Trophoblast cell (in vitro differentiated cells and primary cell): ENCODE results near the gene RPS6KA1.

Experiments
- DNase-seq, 2 donors: peaks; one replicate each; pipeline ENCODE4 v3.0.0-alpha.2; 2016
- H2AFZ ChIP-seq: 2 replicates; pipeline ENCODE4 v1.6.1; 2013; ENCODE audit warnings: low read length, moderate library complexity, mild to moderate bottlenecking; ENCODE audit not compliant: insufficient read depth, poor library complexity
- H2AK5ac ChIP-seq: 2 replicates; pipeline ENCODE4 v1.6.1; 2013; ENCODE audit warnings: mild to moderate bottlenecking, low read length
- H2BK120ac ChIP-seq: 2 replicates; pipeline ENCODE4 v1.6.1; 2013; ENCODE audit warnings: low read length, mild to moderate bottlenecking, moderate library complexity; ENCODE audit not compliant: insufficient read depth, poor library complexity
- H2BK12ac ChIP-seq: 2 replicates; pipeline ENCODE4 v1.6.1; 2013; ENCODE audit warnings: mild to moderate bottlenecking, low read length, moderate library complexity
- H2BK5ac ChIP-seq: 2 replicates; pipeline ENCODE4 v1.6.1; 2013; ENCODE audit warnings: low read length, low read depth, moderate library complexity, mild to moderate bottlenecking; ENCODE audit not compliant: poor library complexity
- H3K14ac ChIP-seq: 2 replicates; pipeline ENCODE4 v1.6.1; 2013; ENCODE audit warnings: mild to moderate bottlenecking, low read length
- H3K18ac ChIP-seq: 2 replicates; pipeline ENCODE4 v1.6.1; 2013; ENCODE audit warnings: mild to moderate bottlenecking, low read length
- H3K23ac ChIP-seq: 2 replicates; pipeline ENCODE4 v1.6.1; 2013; ENCODE audit warnings: low read length
- H3K27ac ChIP-seq: 2 replicates; pipeline ENCODE4 v1.5.1; 2013; ENCODE audit warnings: low read depth, mild to moderate bottlenecking, inconsistent platforms, low read length, moderate library complexity
- H3K27me3 ChIP-seq: 2 replicates; pipeline ENCODE4 v1.6.1; 2013; ENCODE audit warnings: inconsistent platforms, mild to moderate bottlenecking, low read length, moderate library complexity; ENCODE audit not compliant: insufficient read depth
- H3K36me3 ChIP-seq, 2 experiments: 1 replicate in 1 of 2; 2 replicates in 1 of 2; pipeline ENCODE4 v1.6.1; 2013; ENCODE audit warnings: low read length in 2 of 2, mild to moderate bottlenecking in 2 of 2, moderate library complexity in 1 of 2; ENCODE audit not compliant: insufficient read depth in 2 of 2, control insufficient read depth in 1 of 2
- H3K4ac ChIP-seq: 2 replicates; pipeline ENCODE4 v1.6.1; 2013; ENCODE audit warnings: low read depth, mild to moderate bottlenecking, low read length, moderate library complexity
- H3K4me1 ChIP-seq, 2 experiments: 1 replicate in 1 of 2; 2 replicates in 1 of 2; pipeline ENCODE4 v1.6.1; 2013; ENCODE audit warnings: low read length in 2 of 2, mild to moderate bottlenecking in 2 of 2, moderate library complexity in 1 of 2; ENCODE audit not compliant: insufficient read depth in 2 of 2, control insufficient read depth in 1 of 2
- H3K4me2 ChIP-seq: 2 replicates; pipeline ENCODE4 v1.6.1; 2013; ENCODE audit warnings: inconsistent platforms, mild to moderate bottlenecking, low read length, moderate library complexity
- H3K4me3 ChIP-seq: 2 replicates; pipeline ENCODE4 v1.5.1; 2013; ENCODE audit warnings: mild to moderate bottlenecking, low read depth, low read length, inconsistent platforms
- H3K79me1 ChIP-seq: one replicate; pipeline ENCODE4 v1.6.1; 2013; ENCODE audit warnings: low read length
- H3K79me2 ChIP-seq: 2 replicates; pipeline ENCODE4 v1.6.1; 2013; ENCODE audit warnings: low read length, mild to moderate bottlenecking; ENCODE audit not compliant: control insufficient read depth, insufficient read depth, poor library complexity
- H3K9ac ChIP-seq: 2 replicates; pipeline ENCODE4 v1.6.1; 2013; ENCODE audit warnings: mild to moderate bottlenecking, low read length
- H3K9me3 ChIP-seq: 2 replicates; pipeline ENCODE4 v1.6.1; 2013; ENCODE audit warnings: low read depth, mild to moderate bottlenecking, control low read depth, inconsistent platforms, low read length; ENCODE audit not compliant: insufficient read depth
- H4K12ac ChIP-seq: 2 replicates; pipeline ENCODE4 v1.6.1; 2013; ENCODE audit warnings: low read depth, mild to moderate bottlenecking, low read length, moderate library complexity
- H4K8ac ChIP-seq: 2 replicates; pipeline ENCODE4 v1.6.1; 2013; ENCODE audit warnings: low read depth, mild to moderate bottlenecking, low read length, moderate library complexity
- H4K91ac ChIP-seq: one replicate; pipeline ENCODE4 v1.6.1; 2013; ENCODE audit warnings: low read depth, mild to moderate bottlenecking, low read length, moderate library complexity
- WGBS: extraction: QIAGEN DNeasy Blood & Tissue Kit; methylation state at CpG from one replicate; pipeline ENCODE4 v1.1.7; 2013; ENCODE audit warnings: missing lambda C conversion rate; ENCODE audit not compliant: insufficient read length, insufficient coverage; ENCODE audit errors: extremely low coverage; 5-methylcytosine and 5-hydroxymethylcytosine counted together

RPS6KA1 gene

DNA sequence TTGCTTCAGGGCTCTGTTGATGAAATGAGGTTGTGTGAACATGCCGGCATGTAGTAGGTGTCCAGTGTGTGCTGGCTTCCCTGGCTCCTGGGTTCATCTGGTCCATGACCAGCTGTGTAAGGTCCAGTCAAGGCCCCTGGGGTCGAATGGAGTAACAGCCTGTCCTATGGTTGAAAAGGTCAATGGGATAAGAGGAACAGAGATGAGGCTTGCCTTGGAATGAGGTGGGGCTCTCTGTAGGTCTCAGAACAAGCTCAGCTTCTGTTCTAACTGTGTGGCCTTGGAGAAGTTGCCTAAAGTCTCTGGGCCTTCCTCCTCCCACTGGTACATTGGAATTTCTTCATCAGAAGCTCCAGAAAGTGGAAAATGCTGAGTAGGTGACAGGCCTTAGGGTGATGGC is 26.6 kb downstream of the RPS6KA1 start:
- WGBS, result no CpG with 5 or more reads among the region's 2 CpGs

DNA sequence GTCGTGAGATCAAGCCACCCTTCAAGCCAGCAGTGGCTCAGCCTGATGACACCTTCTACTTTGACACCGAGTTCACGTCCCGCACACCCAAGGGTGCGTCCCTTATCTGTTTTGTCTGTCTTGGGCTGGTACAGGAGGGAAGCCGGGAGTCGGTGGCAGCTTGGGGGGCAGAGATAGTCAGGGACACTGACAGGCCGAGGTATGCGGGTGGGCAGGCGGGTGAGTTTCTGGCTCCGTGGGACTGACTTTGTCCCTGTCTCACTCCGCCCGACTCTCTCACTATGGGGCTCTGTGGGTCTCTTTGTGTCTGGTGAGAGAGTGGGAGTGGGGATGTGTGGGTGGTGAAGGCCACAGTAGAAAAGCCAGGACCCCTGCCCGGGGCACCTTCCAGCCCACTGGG is 27.4 kb downstream of the RPS6KA1 start:
- no peaks in the 10 kb centered on the region for H3K4me1 ChIP-seq
- peaks cover 41 to 58% of the 10 kb centered on the region in 2 experiments for H3K36me3 ChIP-seq
- WGBS, result no CpG with 5 or more reads among the region's 14 CpGs

More for the DNA sequence above, 26.6 kb downstream of the RPS6KA1 start:
- Histone ChIP-seq H3K23ac (no peak overlapping the region), H2AFZ (no peak overlapping the region), H3K36me3 (peaks cover 44 to 59% of the 10 kb centered on the region in 2 experiments), H3K4me1 (no peaks in the 10 kb centered on the region), H3K79me2 (no peaks in the 10 kb centered on the region), H3K79me1 (no peaks in the 10 kb centered on the region), H3K9me3 (no peaks in the 10 kb centered on the region), H3K4me2 (no peak overlapping the region), H3K18ac (no peak overlapping the region), H3K4ac (no peak overlapping the region), H2BK5ac (no peak overlapping the region), H2BK120ac (no peak overlapping the region), H3K27ac (no peak overlapping the region), H4K91ac (no peak overlapping the region), H3K27me3 (no peaks in the 10 kb centered on the region), H3K9ac (no peak overlapping the region), H2AK5ac (no peak overlapping the region), H4K12ac (no peak overlapping the region), H4K8ac (no peak overlapping the region), H3K14ac (no peak overlapping the region), H3K4me3 (no peak overlapping the region), H2BK12ac (no peak overlapping the region)
- DNase-seq, result no peak

DNA sequence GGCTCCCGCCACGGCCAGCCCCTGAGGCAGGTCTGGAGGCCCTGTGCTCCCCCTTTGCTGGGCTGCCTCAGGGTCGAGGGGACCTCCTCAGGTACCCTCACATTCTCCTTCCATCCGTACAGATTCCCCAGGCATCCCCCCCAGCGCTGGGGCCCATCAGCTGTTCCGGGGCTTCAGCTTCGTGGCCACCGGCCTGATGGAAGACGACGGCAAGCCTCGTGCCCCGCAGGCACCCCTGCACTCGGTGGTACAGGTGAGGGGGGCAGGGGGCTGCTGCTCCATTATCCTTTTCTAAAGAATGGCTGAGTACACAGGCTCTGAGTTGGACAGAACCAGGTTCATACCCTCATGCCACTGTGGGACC is 29.1 kb downstream of the RPS6KA1 start:
- Histone ChIP-seq H3K18ac (no peak overlapping the region), H2AK5ac (no peak overlapping the region), H3K79me2 (no peaks in the 10 kb centered on the region), H2BK120ac (no peak overlapping the region), H2AFZ (no peak overlapping the region), H3K4me2 (no peak overlapping the region), H2BK5ac (no peak overlapping the region), H3K14ac (no peak overlapping the region), H3K36me3 (peaks cover 41 to 53% of the 10 kb centered on the region in 2 experiments), H4K8ac (no peak overlapping the region), H3K4me3 (no peak overlapping the region), H3K4ac (no peak overlapping the region), H3K23ac (no peak overlapping the region), H3K79me1 (no peaks in the 10 kb centered on the region), H3K27ac (no peak overlapping the region), H3K9me3 (no peaks in the 10 kb centered on the region), H4K91ac (no peak overlapping the region), H2BK12ac (no peak overlapping the region), H4K12ac (no peak overlapping the region), H3K4me1 (no peaks in the 10 kb centered on the region), H3K27me3 (no peaks in the 10 kb centered on the region), H3K9ac (no peak overlapping the region)
- no CpG with 5 or more reads among the region's 13 CpGs for WGBS
- no peak for DNase-seq

More for the DNA sequence above, 27.4 kb downstream of the RPS6KA1 start:
- no peak overlapping the region for H2BK5ac ChIP-seq
- H3K14ac ChIP-seq, result no peak overlapping the region
- H3K9me3 ChIP-seq, result no peaks in the 10 kb centered on the region
- H4K8ac ChIP-seq, result no peak overlapping the region
- DNase-seq, result no peak
- no peaks in the 10 kb centered on the region for H3K27me3 ChIP-seq
- no peak overlapping the region for H3K23ac ChIP-seq
- no peak overlapping the region for H3K4me2 ChIP-seq
- no peak overlapping the region for H2AFZ ChIP-seq
- no peak overlapping the region for H3K4ac ChIP-seq
- H2BK12ac ChIP-seq, result no peak overlapping the region
- no peak overlapping the region for H2BK120ac ChIP-seq
- no peak overlapping the region for H3K18ac ChIP-seq
- H2AK5ac ChIP-seq, result no peak overlapping the region
- H3K79me1 ChIP-seq, result no peaks in the 10 kb centered on the region
- no peak overlapping the region for H3K4me3 ChIP-seq
- no peak overlapping the region for H3K27ac ChIP-seq
- no peak overlapping the region for H4K12ac ChIP-seq
- H3K9ac ChIP-seq, result no peak overlapping the region
- no peaks in the 10 kb centered on the region for H3K79me2 ChIP-seq
- no peak overlapping the region for H4K91ac ChIP-seq

DNA sequence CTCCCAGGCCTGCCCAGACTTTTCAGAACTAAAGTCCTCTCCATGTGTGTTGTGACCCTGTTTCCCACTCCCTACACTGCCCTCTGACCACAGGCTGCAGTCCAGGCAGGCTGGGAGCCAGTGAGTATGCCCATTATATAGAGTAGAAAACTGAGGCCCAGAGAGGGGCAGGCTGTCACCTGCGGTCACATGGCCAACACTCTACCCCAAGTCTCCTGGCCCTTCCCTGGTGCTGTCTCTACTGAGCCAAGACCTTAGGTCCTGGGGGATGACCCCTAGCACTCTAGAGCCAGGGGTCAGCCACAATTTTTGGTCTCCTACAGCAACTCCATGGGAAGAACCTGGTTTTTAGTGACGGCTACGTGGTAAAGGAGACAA is 30.8 kb downstream of the RPS6KA1 start:
- Histone ChIP-seq H3K36me3 (peaks cover 29 to 40% of the 10 kb centered on the region in 2 experiments), H4K91ac (no peak overlapping the region), H4K12ac (no peak overlapping the region), H3K79me1 (no peaks in the 10 kb centered on the region), H3K4me3 (no peak overlapping the region), H4K8ac (no peak overlapping the region), H3K4me2 (no peak overlapping the region), H3K23ac (no peak overlapping the region), H2BK120ac (no peak overlapping the region), H3K27ac (no peak overlapping the region), H3K4me1 (no peaks in the 10 kb centered on the region), H3K18ac (no peak overlapping the region), H3K14ac (no peak overlapping the region), H2BK12ac (no peak overlapping the region), H3K27me3 (no peaks in the 10 kb centered on the region), H3K9me3 (no peaks in the 10 kb centered on the region), H3K9ac (no peak overlapping the region), H2BK5ac (no peak overlapping the region), H2AK5ac (no peak overlapping the region), H3K79me2 (no peaks in the 10 kb centered on the region), H3K4ac (no peak overlapping the region), H2AFZ (no peak overlapping the region)
- WGBS, result no CpG with 5 or more reads among the region's 3 CpGs
- DNase-seq, result no peak
